Activated B cell treated with CpG ODN at 0.5 μM for 24 hours (primary cell): ENCODE results near the gene CHST12. TPM values are rescaled to one million over a fixed set of nuclear protein-coding genes. Genes with fewer than 3 reads are reported as not detected.

Experiments used
- ATAC-seq: fragments of 200-7000 bp; cut with Tn5 transposase; one replicate; pipeline ENCODE4 v1.10.0; 2021; ENCODE audit warnings: low read depth, mild to moderate bottlenecking, moderate library complexity
- CTCF ChIA-PET: fragments of 350-600 bp; sonication (Branson Sonifier 250); formaldehyde crosslinking; loops from one replicate; lab custom pipeline; 2021; ENCODE audit warnings: antibody characterized with exemption; lab: Charles Lee
- POLR2A ChIA-PET: fragments of 350-600 bp; sonication (Branson Sonifier 250); formaldehyde crosslinking; loops from one replicate; lab custom pipeline; 2021; ENCODE audit warnings: antibody characterized with exemption; lab: Charles Lee
- DNase-seq: peaks from one replicate; pipeline ENCODE4 v3.0.0; 2022
- H3K27ac Mint-ChIP-seq: one replicate; pipeline ENCODE4 v1.8.0; 2020; ENCODE audit warnings: mixed read lengths
- H3K27me3 Mint-ChIP-seq: one replicate; pipeline ENCODE4 v1.8.0; 2021; ENCODE audit warnings: mixed read lengths
- H3K36me3 Mint-ChIP-seq: one replicate; pipeline ENCODE4 v1.8.0; 2021; ENCODE audit warnings: low read depth, mixed read lengths
- H3K4me1 Mint-ChIP-seq: one replicate; pipeline ENCODE4 v1.8.0; 2021; ENCODE audit warnings: mixed read lengths
- H3K4me3 Mint-ChIP-seq: one replicate; pipeline ENCODE4 v1.8.0; 2020; ENCODE audit warnings: mild to moderate bottlenecking, mixed read lengths
- H3K9me3 Mint-ChIP-seq: one replicate; pipeline ENCODE4 v1.8.0; 2020; ENCODE audit warnings: mixed read lengths
- CTCF ChIP-seq: fragments of 200-600 bp; IDR thresholded peaks from one replicate; pipeline ENCODE4 v1.8.0; 2022; ENCODE audit warnings: antibody characterized with exemption, mild to moderate bottlenecking
- intact Hi-C: fragments of 100-400 bp; cut with micrococcal nuclease; formaldehyde crosslinking; loops from one replicate; pipeline ENCODE4 v1.15.1; 2024
- total RNA-seq: library from RNA; stranded (reverse); gene quantifications from 2 replicates; pipeline ENCODE4 v1.2.3, GENCODE V29; 2022

CHST12 gene
- total RNA-seq: 10.3 and 14.4 TPM in 2 replicates

DNA sequence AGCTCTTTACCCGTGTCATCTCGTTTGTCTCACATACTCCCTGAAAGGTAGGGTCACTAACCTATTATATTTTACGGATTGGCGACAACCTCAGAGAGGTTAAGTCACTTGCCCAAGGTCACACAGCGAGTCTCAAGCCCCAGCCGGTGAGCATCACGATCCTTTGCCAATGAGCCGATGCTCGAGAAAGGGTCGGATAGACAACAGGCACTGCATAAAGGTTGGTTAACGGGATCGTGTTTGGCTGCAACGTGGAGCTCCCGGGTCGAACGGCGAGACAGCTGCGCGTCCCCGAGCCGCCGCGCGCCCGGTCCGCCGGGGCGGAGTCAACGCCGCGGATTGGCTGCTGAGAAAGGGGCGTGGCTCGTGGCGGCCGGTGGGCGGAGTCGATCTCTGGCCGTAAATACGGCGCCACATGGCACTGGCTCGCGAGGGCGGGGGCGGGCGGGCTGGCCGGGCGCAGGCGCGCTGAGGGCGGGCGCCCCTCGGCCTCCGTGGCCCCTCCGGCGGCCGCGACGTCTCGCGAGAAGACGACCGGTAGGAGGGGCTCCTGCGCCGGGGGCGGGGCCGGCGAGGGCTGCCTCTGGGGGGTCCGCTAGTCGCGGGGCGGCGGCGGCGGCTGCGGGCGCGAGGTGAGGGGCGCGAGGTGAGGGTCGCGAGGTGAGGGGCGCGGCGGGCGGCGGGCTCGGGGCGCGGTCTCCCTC lies at the start of gene CHST12:
Gene CHST12 (plus strand): TSS at position 598 of the 704 bp plus-strand sequence. CDS start 29,029 bp downstream, outside the sequence.
- ChIA-PET CTCF (interaction anchor here (0.7 kb wide), 1 partner anchor 141 kb away, joined by 4 read pairs; no protein-coding TSS in a partner anchor), POLR2A (interaction anchor here (0.6 to 1.6 kb wide), 5 partner anchors 18 to 166 kb away, joined by 3 to 7 read pairs (median 6); partner anchors contain the start of gene EIF3B)
- peak; percentile 91 for DNase-seq
- intact Hi-C loops: loop anchor here (1.0 to 5.0 kb wide), 6 partner anchors 49 to 439 kb away; partner anchors contain the start of genes EIF3B, GNA12, SNX8 and TTYH3
- Mint-ChIP-seq H3K36me3 (no peaks in the 10 kb centered on the region), H3K4me1 (peaks cover 47% of the 10 kb centered on the region), H3K9me3 (no peaks in the 10 kb centered on the region), H3K4me3 (peak within 1 kb of the TSS; percentile 85), H3K27me3 (no peaks in the 10 kb centered on the region), H3K27ac (peak within 1 kb of the TSS; percentile 93)
- TF ChIP-seq CTCF: no peak
- ATAC-seq: peak; percentile 77

GRCh38 chr7:2353936-2354185 lies 49.5 kb upstream of the CHST12 start:
- peak overlapping the region; percentile 100 for H3K27ac Mint-ChIP-seq
- peak overlapping the region; percentile 94 for H3K4me3 Mint-ChIP-seq
- intact Hi-C loops: loop anchor here (1.0 to 5.0 kb wide), 6 partner anchors 40 to 255 kb away; partner anchors contain the start of genes BRAT1, CHST12, IQCE and LFNG
- ChIA-PET POLR2A (interaction anchor here (0.6 to 2.3 kb wide), 27 partner anchors 12 to 784 kb away, joined by 3 to 19 read pairs (median 6); partner anchors contain the start of genes CHST12, MAD1L1, MRM2 and NUDT1), CTCF (interaction anchor here (0.6 to 1.0 kb wide), 2 partner anchors 12 to 115 kb away, joined by 3 to 4 read pairs; no protein-coding TSS in a partner anchor)
- DNase-seq (no peak), ATAC-seq (peak; percentile 68)
- H3K4me1 Mint-ChIP-seq: peaks cover 30% of the 10 kb centered on the region
- peaks cover 26% of the 10 kb centered on the region for H3K36me3 Mint-ChIP-seq
- no peaks in the 10 kb centered on the region for H3K9me3 Mint-ChIP-seq
- no peaks in the 10 kb centered on the region for H3K27me3 Mint-ChIP-seq
- no peak for TF ChIP-seq CTCF

DNA sequence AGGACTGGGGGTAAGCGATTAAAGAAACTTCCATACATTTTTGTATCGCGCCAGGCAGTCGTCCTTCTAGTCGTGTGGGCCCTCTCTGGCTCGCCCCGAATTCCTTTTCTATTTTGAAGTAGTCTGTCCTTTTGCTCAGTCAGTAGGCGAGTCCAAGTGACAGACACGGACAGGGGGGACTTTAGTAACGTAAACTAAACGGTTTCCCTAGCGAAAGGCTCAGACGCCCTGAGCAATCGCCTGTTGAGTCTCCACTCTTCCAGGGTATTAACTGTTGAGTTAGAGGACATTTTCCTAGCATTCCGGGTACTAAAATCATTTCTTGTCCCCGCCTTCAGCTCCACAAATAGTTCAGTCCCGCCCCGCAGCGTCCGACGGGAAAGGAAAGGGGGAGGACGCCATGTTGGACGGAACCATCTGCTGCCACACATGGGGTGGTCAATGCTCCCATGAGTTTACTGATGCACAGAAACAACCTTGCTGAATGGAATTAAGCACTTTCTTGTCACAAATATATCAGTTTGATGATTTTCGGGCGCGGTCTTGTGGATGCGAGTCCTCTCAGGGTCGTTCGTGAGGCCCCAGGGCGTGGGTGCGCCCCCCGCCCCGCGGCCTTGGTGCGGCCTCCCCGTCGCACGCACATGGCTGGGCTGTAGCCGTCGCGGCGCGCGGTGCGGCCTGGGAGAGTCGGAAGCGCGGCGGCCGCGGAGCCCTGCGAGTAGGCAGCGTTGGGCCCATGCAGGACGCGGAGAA lies 49.0 kb upstream of the CHST12 start, which contains the start of gene EIF3B:
Gene EIF3B (plus strand): TSS at position 642 of the 753 bp plus-strand sequence. CDS start 95 bp downstream, at position 737.
- peak; percentile 85 for ATAC-seq
- peaks cover 30% of the 10 kb centered on the region for H3K36me3 Mint-ChIP-seq
- peaks cover 33% of the 10 kb centered on the region for H3K4me1 Mint-ChIP-seq
- no peaks in the 10 kb centered on the region for H3K27me3 Mint-ChIP-seq
- peak within 1 kb of the TSS; percentile 94 for H3K4me3 Mint-ChIP-seq
- intact Hi-C loops: loop anchor here (1.0 to 5.0 kb wide), 6 partner anchors 40 to 255 kb away; partner anchors contain the start of genes BRAT1, CHST12, IQCE and LFNG
- H3K27ac Mint-ChIP-seq: peak within 1 kb of the TSS; percentile 100
- peak; percentile 88 for DNase-seq
- no peaks in the 10 kb centered on the region for H3K9me3 Mint-ChIP-seq
- ChIA-PET POLR2A (interaction anchor here (0.5 to 2.3 kb wide), 28 partner anchors 11 to 784 kb away, joined by 3 to 19 read pairs (median 6); partner anchors contain the start of genes CHST12, MAD1L1, MRM2 and NUDT1), CTCF (interaction anchor here (1.0 kb wide), 1 partner anchor 114 kb away, joined by 3 read pairs; no protein-coding TSS in a partner anchor)
- no peak for TF ChIP-seq CTCF

- no peaks in the 10 kb centered on the region for H3K9me3 Mint-ChIP-seq
- peaks cover 40% of the 10 kb centered on the region for H3K4me1 Mint-ChIP-seq
- CTCF ChIA-PET: interaction anchor here (1.7 kb wide), 1 partner anchor 7 kb away, joined by 5 read pairs; no protein-coding TSS in a partner anchor
- TF ChIP-seq CTCF: no peak
- DNase-seq (peak; percentile 42), ATAC-seq (no peak)
- peak overlapping the region; percentile 94 for H3K4me3 Mint-ChIP-seq
- POLR2A ChIA-PET: interaction anchor here (0.5 to 2.3 kb wide), 19 partner anchors 42 to 785 kb away, joined by 3 to 19 read pairs (median 6); partner anchors contain the start of genes CHST12, MAD1L1, PSMG3 and SNX8
- peaks cover 38% of the 10 kb centered on the region for H3K36me3 Mint-ChIP-seq
- intact Hi-C loops: loop anchor here (1.0 to 5.0 kb wide), 6 partner anchors 41 to 256 kb away; partner anchors contain the start of genes BRAT1, CHST12, IQCE and LFNG
- H3K27me3 Mint-ChIP-seq: no peaks in the 10 kb centered on the region
- peak overlapping the region; percentile 69 for H3K27ac Mint-ChIP-seq
Measured at GRCh38 chr7:2354939-2355704, 48.3 kb upstream of the CHST12 start.
